NOMO-1 (cell line): Measurements from ENCODE around the gene FOXN4.

Source experiments
- DNase-seq, 2 experiments: peaks; one replicate each; lab custom pipeline; 2025; ENCODE audit not compliant: unreplicated experiment in 2 of 2; lab: John Stamatoyannopoulos, UW

Gene FOXN4

GRCh38 chr12:109230193-109230592 is 78.9 kb downstream of the FOXN4 start:
- no peak for DNase-seq

- no peak for DNase-seq
Observed at GRCh38 chr12:109228664-109229063, 80.4 kb downstream of the FOXN4 start.
